ENCODE data around the gene RGS8.
"Not testable (repeated sequence)": the region's sequence is repeated elsewhere in the genome, so short reads cannot be mapped to it uniquely, and the experiment has no call there.

RGS8 gene

GRCh38 chr1:182700351-182700709 is 15.9 kb upstream of the RGS8 start:
- no peak for DNase-seq

GRCh38 chr1:182699393-182700350 is 15.3 kb upstream of the RGS8 start:
- DNase-seq = no peak

GRCh38 chr1:182698971-182699370 is 14.6 kb upstream of the RGS8 start:
- DNase-seq = no peak

- DNase-seq = not testable (repeated sequence)
Observed at GRCh38 chr1:182693139-182693538, 8.8 kb upstream of the RGS8 start.

- no peak for DNase-seq
Observed at GRCh38 chr1:182690886-182691443, 6.6 kb upstream of the RGS8 start.

- no peak for DNase-seq
Observed at GRCh38 chr1:182688436-182689205, 4.2 kb upstream of the RGS8 start.

- DNase-seq = no peak
Observed at GRCh38 chr1:182687361-182687760, 3.0 kb upstream of the RGS8 start.

GRCh38 chr1:182686446-182686845 is 2.1 kb upstream of the RGS8 start:
- DNase-seq = no peak

- no peak for DNase-seq
Observed at GRCh38 chr1:182685215-182685614, 828 bp upstream of the RGS8 start.

- DNase-seq = no peak
Observed at GRCh38 chr1:182682898-182683501, 1.4 kb downstream of the RGS8 start.

GRCh38 chr1:182682406-182682805 is 2.0 kb downstream of the RGS8 start:
- DNase-seq = no peak

- DNase-seq = no peak
Observed at GRCh38 chr1:182681568-182681912, 2.8 kb downstream of the RGS8 start.

- DNase-seq = no peak
Observed at GRCh38 chr1:182680901-182681567, 3.4 kb downstream of the RGS8 start.

- DNase-seq = no peak
Observed at GRCh38 chr1:182680408-182680807, 4.0 kb downstream of the RGS8 start.

GRCh38 chr1:182679684-182680083 is 4.7 kb downstream of the RGS8 start:
- DNase-seq = no peak

GRCh38 chr1:182677397-182678098 is 6.8 kb downstream of the RGS8 start:
- no peak for DNase-seq

- DNase-seq = no peak
Observed at GRCh38 chr1:182676274-182676673, 8.1 kb downstream of the RGS8 start.

GRCh38 chr1:182674346-182675246 is 9.8 kb downstream of the RGS8 start:
- DNase-seq = no peak

GRCh38 chr1:182672487-182672836 is 11.9 kb downstream of the RGS8 start:
- DNase-seq = no peak

GRCh38 chr1:182671750-182672486 is 12.5 kb downstream of the RGS8 start:
- DNase-seq = no peak
